BJ (cell line): ENCODE measurements around the gene TMEM234. TPM values are rescaled to one million over a fixed set of nuclear protein-coding genes. Genes with fewer than 3 reads are reported as not detected.

Experiments used
- CTCF ChIA-PET: fragments of 350-600 bp; formaldehyde crosslinking; extraction: SDS; loops from one replicate; lab custom pipeline; 2021; ENCODE audit warnings: antibody characterized with exemption, inconsistent platforms; lab: Yijun Ruan, JAX
- POLR2A ChIA-PET: fragments of 300-600 bp; sonication (Branson Sonifier 250); formaldehyde crosslinking; extraction: SDS; loops from one replicate; lab custom pipeline; 2021; ENCODE audit warnings: antibody characterized with exemption; lab: Charles Lee
- DNase-seq: peaks from one replicate; pipeline ENCODE4 v3.0.0-alpha.2; 2011; ENCODE audit warnings: low read depth
- H3K27me3 ChIP-seq: 2 replicates; pipeline ENCODE4 v1.6.0; 2011; ENCODE audit warnings: low read length; ENCODE audit not compliant: control insufficient read depth, insufficient read depth
- H3K36me3 ChIP-seq: 2 replicates; pipeline ENCODE4 v1.5.1; 2011; ENCODE audit warnings: low read length; ENCODE audit not compliant: control insufficient read depth, insufficient read depth
- H3K4me3 ChIP-seq: 2 replicates; pipeline ENCODE4 v1.5.1; 2011; ENCODE audit warnings: low read depth, mild to moderate bottlenecking, control low read depth, low read length
- CTCF ChIP-seq: IDR thresholded peaks from 2 replicates; pipeline ENCODE4 v1.5.1; 2011; ENCODE audit warnings: low read depth, mild to moderate bottlenecking, control low read depth, inconsistent platforms, low read length, moderate library complexity; ENCODE audit not compliant: insufficient read depth
- polyA plus RNA-seq: library from polyadenylated mRNA; depleted of rRNA; stranded (reverse); fragments of >200 nt; gene quantifications from 2 replicates; pipeline ENCODE4 v1.2.3, GENCODE V29; 2011

Gene TMEM234
- polyA plus RNA-seq, 1 experiment = 37.8 TPM

GRCh38 chr1:32192220-32192948 lies 29.8 kb downstream of the TMEM234 start:
- no peak for DNase-seq
- no peak overlapping the region for H3K4me3 ChIP-seq
- CTCF ChIA-PET = interaction anchor here (0.9 to 1.1 kb wide), 2 partner anchors 9 to 12 kb away, joined by 3 read pairs; no protein-coding TSS in a partner anchor
- no peak for TF ChIP-seq CTCF
- no peaks in the 10 kb centered on the region for H3K27me3 ChIP-seq
- POLR2A ChIA-PET = no interaction called here
- H3K36me3 ChIP-seq = peaks cover 72% of the 10 kb centered on the region

- CTCF ChIA-PET = no interaction called here
- TF ChIP-seq CTCF = no peak
- no peak overlapping the region for H3K4me3 ChIP-seq
- POLR2A ChIA-PET = no interaction called here
- no peaks in the 10 kb centered on the region for H3K27me3 ChIP-seq
- no peak for DNase-seq
- peaks cover 49% of the 10 kb centered on the region for H3K36me3 ChIP-seq
These were observed 34.3 kb downstream of the TMEM234 start for GRCh38 chr1:32187850-32188249.

- no peak for TF ChIP-seq CTCF
- ChIA-PET POLR2A (interaction anchor here (0.6 kb wide), 1 partner anchor 140 kb away, joined by 4 read pairs; no protein-coding TSS in a partner anchor), CTCF (no interaction called here)
- Histone ChIP-seq H3K36me3 (peaks cover 40% of the 10 kb centered on the region), H3K27me3 (no peaks in the 10 kb centered on the region), H3K4me3 (no peak overlapping the region)
- no peak for DNase-seq
These were observed 35.7 kb downstream of the TMEM234 start for GRCh38 chr1:32186491-32186890.

- no peak for TF ChIP-seq CTCF
- ChIA-PET POLR2A (interaction anchor here (0.6 kb wide), 1 partner anchor 140 kb away, joined by 4 read pairs; no protein-coding TSS in a partner anchor), CTCF (interaction anchor here (0.6 kb wide), 1 partner anchor 1031 kb away, joined by 3 read pairs; no protein-coding TSS in a partner anchor)
- Histone ChIP-seq H3K36me3 (peaks cover 36% of the 10 kb centered on the region), H3K4me3 (no peak overlapping the region), H3K27me3 (no peaks in the 10 kb centered on the region)
- DNase-seq = no peak
These were observed 36.1 kb downstream of the TMEM234 start for GRCh38 chr1:32186077-32186476.

- Histone ChIP-seq H3K36me3 (peaks cover 25% of the 10 kb centered on the region), H3K4me3 (no peak overlapping the region), H3K27me3 (no peaks in the 10 kb centered on the region)
- TF ChIP-seq CTCF = no peak
- DNase-seq = no peak
- ChIA-PET CTCF (interaction anchor here (0.7 kb wide), 1 partner anchor 62 kb away, joined by 3 read pairs; the partner anchor contains the start of gene FAM167B), POLR2A (no interaction called here)
These were observed 37.5 kb downstream of the TMEM234 start for GRCh38 chr1:32184650-32185049.
